Body of pancreas (tissue), 4 donors: ENCODE results near the gene ADSS1.

Source experiments
- POLR2A ChIP-seq, 3 donors: fragments of 450-650 bp; IDR thresholded peaks; one replicate each; pipeline ENCODE4 v1.6.1; 2016; ENCODE audit warnings: antibody characterized with exemption in 3 of 3, mild to moderate bottlenecking in 2 of 3
- TF ChIP-seq, protein P1 (sequence below), 7 experiments: fragments of 450-650 bp in 4 of 7; fragments of 200-600 bp in 3 of 7; sonication (generic) in 3 of 7; IDR thresholded peaks; one replicate each; pipeline ENCODE4 v1.5.1; 2016 to 2019; ENCODE audit warnings: antibody characterized with exemption in 7 of 7

DNA sequence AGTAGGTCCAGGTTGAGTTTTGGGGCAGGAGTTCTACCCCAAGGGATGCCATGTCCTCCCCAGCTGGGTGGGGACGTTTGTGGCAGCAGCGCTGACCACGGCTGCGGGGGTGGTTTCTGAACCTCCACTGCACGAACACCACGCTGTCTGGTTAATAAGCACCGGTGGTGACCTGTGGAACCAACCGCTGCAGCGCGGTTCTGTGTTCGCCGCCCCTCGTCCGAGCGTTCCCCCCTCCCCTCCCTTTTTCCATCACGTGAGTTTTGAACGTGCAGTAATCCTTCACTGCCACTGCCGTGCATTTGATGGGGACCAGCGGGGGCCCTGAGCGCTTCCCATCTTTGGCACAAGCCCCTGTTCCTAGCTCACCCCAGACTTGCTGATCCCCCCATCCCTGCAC lies 6.4 kb upstream of the ADSS1 start:
- TF ChIP-seq, protein P1, sequence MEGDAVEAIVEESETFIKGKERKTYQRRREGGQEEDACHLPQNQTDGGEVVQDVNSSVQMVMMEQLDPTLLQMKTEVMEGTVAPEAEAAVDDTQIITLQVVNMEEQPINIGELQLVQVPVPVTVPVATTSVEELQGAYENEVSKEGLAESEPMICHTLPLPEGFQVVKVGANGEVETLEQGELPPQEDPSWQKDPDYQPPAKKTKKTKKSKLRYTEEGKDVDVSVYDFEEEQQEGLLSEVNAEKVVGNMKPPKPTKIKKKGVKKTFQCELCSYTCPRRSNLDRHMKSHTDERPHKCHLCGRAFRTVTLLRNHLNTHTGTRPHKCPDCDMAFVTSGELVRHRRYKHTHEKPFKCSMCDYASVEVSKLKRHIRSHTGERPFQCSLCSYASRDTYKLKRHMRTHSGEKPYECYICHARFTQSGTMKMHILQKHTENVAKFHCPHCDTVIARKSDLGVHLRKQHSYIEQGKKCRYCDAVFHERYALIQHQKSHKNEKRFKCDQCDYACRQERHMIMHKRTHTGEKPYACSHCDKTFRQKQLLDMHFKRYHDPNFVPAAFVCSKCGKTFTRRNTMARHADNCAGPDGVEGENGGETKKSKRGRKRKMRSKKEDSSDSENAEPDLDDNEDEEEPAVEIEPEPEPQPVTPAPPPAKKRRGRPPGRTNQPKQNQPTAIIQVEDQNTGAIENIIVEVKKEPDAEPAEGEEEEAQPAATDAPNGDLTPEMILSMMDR (IDR thresholded peaks at IDR 0.05), result no peak
- no peak for TF ChIP-seq POLR2A (IDR thresholded peaks at IDR 0.05)
